Daoy (cell line): Measurements from ENCODE around the gene GRB14. TPM values are rescaled to one million over a fixed set of nuclear protein-coding genes. Genes with fewer than 3 reads are reported as not detected.
"Not testable (repeated sequence)": the region's sequence is repeated elsewhere in the genome, so short reads cannot be mapped to it uniquely, and the experiment has no call there.

Source experiments
- DNase-seq: peaks from one replicate; pipeline ENCODE4 v3.0.0-alpha.2; 2015; ENCODE audit warnings: low read depth
- total RNA-seq: library from RNA; depleted of rRNA; stranded (reverse); fragments of >200 nt; shearing (Covaris generic); gene quantifications from 2 replicates; pipeline ENCODE4 v1.2.3, GENCODE V29; 2014; rRNA removed

Gene GRB14
- total RNA-seq = 0.48 and 2.9 TPM in 2 replicates

DNA sequence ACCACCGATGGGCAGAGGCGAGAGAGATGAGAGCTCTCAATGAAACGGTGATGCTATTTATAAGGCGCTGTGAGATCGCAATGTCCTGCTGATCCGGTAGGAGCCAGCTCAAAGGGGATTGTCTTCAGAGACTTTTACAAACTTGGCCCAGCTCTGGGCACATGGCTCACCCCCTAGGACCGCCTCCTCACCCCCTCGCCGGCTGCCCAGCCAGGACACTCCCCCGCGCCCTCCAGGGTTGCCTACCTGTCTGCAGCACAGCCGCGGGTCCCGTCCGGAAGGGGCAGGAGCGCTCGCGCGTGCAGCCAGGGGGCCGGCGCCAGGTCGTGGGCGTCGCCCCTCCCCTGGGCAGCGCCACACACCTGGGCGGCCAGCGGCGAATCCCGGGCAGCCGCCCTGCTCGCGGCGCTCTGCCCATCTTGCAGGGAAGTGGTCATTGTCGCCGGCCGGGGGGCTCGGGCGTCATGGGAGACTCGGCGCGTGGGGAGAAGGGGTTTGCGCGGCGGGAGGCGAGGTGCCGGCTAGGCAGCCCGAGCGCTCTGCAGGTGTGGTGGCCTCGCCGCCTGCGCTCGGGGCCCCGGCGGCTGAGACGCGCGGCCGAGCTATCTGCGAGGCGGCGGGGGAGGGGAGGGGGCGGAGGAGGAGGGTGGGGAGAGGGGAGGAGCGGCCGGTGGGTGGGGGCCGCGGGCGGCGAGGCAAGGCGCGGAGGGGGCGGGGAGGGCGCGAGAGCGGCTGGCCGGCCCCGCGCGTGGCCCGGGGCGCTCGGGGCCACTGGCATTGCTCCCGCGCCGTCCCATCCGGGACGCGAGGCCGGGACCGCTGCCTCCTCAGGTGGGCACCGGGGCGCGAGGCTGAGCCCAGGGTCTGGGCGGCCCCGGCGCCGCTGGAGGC lies at the start of gene GRB14:
Gene GRB14, minus strand, starts transcription at position 610 of the 891 bp plus-strand sequence. Its CDS starts 173 bp downstream, at position 437.
- peak; percentile 33 for DNase-seq

DNA sequence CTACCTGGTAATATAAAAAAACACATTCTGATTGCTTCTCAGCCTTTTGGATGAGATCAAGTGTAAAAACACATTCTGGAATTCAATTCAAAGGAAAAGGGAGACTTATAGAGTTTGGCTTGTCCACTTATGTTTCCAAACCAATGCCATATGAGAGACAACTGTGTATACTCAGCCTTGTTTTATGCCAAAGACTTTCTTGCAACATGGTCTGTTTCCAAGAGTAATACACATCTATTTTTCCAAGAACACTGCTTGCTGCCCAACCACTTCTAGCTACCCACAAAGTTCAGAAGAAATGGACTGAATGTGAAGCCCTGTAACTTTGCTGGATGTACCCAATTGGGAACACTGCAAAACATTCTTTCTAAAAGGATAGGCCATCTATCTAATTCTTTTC lies 48.0 kb upstream of the GRB14 start:
- DNase-seq = no peak

DNA sequence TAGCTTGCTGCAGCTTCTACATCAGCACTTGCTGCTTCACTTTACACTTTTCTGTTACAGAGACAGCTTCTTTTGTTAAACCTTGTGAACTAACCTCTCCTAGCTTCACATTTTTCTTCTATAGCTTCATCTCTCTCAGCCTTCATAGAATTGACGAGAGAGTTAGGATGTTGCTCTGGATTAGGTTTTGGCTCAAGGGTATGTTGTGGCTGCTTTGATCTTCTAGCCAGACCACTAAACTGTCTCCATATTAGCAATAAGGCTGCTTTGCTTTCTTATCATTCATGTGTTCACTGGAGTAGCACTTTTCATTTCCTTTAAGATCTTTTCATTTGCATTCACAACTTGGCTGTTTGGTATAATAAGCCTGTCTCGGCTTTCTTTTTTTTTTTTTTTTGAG lies 46.3 kb upstream of the GRB14 start:
- DNase-seq = no peak

DNA sequence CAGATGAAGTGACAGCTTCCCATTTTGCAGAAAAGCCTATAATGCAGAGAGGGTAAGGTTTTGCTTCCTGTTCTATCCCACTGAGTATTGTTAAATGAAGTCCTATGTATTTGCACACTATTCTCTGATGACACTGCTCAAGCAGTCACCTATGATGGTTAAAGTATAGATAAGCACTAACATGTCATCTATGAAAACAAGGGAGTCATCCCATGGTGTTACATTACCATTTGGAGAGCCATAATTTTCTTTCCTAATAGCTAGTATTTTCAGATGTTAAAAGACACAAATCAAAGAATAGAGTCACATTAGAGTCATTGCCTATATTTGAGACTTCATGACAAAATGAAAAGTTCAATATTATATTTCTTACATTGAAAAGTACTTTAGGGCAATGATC lies 42.8 kb upstream of the GRB14 start:
- DNase-seq = no peak

DNA sequence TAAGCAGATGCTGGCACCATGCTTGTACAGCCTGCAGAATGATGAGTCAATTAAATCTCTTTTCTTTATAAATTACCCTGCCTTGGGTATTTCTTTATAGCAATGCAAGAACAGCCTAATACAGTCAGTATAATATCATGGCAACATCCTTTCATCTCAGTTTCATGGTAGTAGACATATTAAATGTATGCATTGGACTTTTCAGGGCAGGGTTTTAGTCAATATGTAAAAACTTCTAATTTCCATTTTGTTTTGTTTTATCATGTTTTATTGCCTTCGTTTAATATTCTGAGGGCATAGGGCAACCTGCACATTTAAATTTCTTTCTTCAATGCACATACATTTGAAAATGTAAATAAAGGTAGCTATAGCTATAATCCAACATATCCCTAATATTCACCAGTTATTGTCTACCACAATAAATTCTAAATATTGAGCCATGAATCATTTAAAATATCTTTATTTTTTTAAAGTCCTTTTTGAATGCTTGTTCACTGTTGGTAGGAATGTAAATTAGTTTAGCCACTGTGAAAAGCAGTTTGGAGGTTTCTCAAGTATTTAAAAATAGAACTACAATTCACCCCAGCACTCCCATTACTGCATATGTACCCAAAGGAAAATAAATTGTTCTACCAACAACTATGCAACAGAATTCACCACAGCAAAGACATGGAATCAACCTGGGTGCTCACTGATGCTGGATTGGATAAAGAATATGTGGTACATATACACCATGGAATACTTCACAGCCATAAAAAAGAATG lies 41.8 kb upstream of the GRB14 start:
- DNase-seq = no peak

DNA sequence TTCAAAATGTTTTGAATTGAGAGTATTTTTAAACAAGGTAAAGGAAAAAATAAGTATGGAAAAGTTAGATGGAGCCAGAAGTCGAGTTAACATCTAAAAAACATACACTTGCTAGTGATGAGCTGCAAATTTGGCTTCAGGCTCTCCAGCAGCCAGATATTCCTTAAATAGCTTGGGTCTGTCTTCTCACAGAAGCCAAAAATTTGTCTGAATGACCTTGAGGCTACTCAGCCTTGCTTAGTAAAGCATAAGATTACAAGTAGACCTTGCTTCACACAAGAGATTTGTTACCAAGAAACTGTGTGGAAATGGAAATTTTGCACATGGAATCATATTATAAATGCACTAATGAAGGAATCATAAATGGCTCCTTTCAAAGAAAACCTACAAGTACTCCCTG lies 40.8 kb upstream of the GRB14 start:
- no peak for DNase-seq

DNA sequence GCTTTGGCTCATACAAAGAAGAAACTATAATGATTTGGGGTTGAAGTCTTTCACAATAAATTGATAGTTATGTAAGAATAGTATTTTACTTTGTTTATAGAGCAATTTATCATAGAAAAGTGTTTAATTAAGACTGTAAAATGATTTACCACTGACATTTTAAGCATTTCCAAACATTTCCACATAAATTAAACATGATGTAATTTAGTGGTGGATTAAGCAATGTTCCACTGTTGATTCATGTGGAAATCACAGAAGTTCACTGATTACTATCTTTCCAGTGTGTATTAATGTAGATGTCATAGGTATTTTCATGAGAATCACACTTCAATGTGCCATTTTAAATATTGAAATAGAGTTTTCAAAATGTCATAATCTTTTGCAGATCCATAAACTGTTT lies 40.1 kb upstream of the GRB14 start:
- no peak for DNase-seq

DNA sequence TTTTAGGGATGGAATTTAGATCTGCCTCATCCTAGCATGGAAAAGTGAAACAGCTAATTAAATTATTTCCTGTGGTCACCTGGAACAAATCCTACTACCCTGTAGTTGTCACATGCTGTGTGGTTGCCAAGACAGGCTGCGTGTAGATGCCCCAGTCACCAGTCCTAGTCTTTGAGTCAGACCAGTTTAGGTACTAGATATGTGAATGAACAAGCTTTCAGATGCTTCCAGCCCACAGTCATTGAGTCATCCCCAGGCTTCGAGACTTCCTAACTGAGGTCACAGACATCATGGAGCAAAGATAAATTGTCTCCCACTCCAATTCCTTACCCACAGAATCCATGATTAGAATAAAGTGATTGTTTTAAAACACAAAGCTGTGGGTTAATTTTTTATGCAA lies 35.8 kb upstream of the GRB14 start:
- peak; percentile 70 for DNase-seq

DNA sequence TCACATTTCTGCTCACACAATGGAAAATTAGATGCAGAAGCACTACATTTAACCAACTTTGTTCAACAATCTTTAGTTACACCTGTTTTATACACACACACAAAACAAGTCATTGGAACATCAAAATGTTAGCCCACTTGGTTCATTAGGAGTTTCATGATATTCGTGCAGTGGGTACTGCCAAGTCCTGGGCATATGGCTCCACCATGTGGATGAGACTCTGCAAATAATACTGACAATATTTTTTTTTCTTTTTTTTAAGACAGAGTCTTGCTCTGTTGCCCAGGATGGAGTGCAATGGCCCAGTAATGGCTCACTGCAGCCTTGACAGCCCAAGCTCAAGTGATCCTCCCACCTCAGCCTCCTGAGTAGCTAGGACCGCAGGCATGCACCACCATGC lies 34.5 kb upstream of the GRB14 start:
- DNase-seq = peak; percentile 14

DNA sequence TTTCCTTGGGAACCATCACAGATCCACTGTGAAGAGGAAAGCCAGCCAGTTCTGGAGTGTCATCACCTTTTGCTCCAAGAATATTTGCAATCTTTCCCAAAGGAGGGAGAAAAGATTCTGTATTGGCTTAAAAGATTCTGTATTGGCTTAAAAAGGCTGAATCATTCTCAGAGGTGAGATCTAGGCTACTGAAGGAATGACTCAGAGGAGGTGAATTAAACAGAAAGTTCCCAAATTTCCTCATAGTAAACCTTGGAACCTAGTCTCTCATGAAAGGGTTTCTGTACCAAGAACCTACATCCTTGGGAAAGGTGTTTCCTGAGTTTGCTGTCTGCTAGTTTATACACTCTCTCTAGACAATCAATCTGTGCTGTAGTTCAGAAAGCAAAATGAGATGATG lies 34.1 kb upstream of the GRB14 start:
- no peak for DNase-seq

DNA sequence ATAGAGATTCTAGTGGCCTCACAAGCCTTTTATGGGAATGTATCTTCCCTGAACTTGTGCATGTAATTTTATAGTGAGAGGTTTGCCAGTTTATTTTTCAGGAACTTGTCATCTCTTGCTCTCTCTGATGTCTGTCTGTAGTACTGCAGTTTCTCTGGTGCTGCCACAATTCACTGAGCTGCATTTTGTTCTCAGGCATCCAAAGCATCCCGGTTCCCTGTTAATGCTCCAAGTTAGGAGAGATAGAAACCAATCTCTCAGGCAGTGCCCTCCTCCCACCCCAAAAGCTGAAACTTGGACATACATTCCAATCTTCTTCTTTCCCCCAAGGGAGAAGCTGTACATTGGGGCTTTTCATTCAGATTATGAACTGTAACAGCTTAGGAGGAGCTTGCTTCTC lies 30.1 kb upstream of the GRB14 start:
- no peak for DNase-seq

DNA sequence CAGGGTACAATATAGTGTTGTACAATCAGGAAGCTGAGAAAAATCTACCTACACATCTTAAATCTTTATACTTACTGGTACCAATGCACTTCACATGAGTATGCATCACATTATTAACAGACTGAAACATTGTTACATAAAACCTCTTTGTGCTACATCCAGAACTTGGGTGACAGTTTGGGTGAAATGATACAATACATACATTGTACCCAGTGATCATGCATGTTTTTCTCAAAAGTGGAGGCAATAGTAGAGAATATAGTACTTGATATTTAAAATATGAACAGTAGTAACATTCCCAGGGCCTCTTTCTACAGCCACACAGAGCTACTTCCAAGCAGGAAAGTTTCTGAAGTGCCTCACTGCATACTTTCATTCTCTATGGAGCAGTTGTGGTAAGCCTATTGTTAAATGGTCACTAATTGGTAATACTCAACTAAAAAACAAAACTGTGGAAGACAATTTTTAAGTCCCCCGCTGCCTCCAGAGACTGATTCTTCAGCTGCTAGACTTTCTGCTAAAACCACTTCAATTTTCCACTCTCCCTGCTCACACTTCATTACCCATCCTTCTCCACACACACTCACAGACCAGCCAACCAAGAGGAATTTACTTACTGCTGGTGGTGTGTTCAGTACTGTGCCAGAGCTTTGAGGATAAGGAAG lies 22.9 kb upstream of the GRB14 start:
- no peak for DNase-seq

DNA sequence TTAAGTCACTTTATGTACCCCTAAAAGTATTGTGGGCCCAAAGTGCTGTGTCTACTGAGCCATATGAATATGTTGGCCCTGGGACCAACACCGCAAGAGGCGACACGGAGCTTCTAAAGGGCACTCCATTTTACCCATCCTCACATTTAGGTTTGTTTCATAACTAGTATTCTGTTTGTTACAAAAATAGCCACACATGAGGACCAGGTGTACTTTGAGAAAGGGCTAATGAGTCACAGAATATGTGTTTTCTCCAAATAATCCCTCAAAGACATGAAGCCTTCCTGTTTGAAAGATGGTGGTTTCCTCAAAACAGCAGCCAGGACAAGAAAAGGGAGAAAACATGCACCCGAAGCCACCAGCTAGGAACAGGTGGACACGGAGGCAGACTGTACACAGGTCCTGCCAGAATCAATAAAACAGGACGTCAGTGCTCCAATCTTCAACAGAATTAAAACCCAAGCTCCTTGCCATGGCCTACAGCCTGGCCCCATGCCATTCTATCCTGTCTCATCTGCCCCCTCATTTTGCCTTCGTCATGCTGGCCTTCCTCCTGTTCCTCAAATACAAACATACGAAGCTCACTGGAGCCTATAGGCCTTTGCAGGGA lies 21.8 kb upstream of the GRB14 start:
- DNase-seq = no peak

DNA sequence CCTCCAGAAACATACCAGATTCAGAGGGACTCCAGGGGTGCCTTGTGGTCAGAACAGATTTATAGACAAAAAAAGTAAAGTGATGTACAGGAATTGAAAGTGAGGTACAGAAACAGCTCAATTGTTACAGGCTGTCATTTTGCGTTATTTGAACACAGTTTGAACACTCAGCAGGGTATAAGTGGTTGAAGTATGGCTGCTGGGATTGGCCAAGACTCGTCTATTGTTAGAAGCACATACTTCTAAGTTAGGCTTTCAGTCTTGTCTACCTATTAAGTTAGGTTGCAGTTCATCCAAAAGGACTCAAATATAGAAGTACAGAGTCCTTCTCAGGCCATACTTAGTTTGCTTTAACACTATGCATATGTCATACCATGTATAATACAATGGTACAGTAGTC lies 21.0 kb upstream of the GRB14 start:
- DNase-seq = no peak

DNA sequence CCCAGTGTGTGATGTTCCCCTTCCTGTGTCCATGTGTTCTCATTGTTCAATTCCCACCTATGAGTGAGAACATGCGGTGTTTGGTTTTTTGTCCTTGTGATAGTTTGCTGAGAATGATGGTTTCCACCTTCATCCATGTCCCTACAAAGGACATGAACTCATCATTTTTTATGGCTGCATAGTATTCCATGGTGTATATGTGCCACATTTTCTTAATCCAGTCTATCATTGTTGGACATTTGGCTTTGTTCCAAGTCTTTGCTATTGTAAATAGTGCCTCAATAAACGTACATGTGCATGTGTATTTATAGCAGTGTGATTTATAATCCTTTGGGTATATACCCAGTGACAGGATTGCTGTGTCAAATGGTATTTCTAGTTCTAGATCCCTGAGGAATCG lies 7.0 kb upstream of the GRB14 start:
- not testable (repeated sequence) for DNase-seq

DNA sequence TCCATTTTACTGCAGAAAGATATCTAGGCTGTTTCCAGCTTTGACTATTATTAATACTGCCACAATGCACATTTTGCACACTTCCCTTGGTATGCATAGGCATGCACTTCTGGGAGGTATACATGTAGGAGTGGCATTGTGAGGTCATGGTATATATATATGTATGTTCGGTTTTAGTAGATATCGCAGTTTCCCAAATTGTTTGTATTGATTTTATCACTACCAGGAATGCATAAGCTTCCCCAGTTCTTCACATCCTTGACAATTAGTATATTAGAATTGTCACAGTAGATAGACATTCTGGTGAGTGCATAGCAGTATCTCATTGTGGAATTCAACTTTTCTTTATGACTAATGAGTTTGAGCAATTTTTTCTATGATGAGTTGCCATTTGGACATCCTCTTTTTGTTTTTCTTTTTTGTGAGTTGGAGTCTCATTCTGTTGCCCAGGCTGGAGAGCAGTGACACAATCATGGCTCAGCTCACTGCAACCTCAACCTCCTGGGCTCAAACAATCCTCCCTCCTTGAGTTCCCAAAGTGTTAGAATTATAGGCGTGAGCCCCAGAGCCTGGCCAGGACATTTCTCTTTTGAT lies 4.2 kb upstream of the GRB14 start:
- peak; percentile 51 for DNase-seq

DNA sequence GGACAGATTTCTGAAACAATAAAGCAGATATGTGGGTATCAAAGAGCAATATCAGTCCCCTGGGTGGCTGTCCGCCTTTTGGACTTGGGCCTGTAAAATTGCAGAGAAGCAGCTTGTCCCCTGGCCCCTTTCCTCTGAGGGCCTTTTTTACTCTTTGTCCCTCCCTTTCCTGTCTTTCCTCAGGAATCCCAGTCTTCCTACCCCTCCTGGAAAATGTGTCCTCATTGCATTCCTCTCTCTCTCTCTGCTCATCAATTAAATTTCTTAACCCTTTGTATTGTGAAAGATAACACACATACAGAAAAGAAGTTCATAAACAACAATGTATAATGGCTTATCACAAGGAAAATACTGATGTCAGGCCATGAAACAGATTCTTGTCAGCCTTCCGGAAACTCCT lies 3.0 kb upstream of the GRB14 start:
- DNase-seq = no peak

DNA sequence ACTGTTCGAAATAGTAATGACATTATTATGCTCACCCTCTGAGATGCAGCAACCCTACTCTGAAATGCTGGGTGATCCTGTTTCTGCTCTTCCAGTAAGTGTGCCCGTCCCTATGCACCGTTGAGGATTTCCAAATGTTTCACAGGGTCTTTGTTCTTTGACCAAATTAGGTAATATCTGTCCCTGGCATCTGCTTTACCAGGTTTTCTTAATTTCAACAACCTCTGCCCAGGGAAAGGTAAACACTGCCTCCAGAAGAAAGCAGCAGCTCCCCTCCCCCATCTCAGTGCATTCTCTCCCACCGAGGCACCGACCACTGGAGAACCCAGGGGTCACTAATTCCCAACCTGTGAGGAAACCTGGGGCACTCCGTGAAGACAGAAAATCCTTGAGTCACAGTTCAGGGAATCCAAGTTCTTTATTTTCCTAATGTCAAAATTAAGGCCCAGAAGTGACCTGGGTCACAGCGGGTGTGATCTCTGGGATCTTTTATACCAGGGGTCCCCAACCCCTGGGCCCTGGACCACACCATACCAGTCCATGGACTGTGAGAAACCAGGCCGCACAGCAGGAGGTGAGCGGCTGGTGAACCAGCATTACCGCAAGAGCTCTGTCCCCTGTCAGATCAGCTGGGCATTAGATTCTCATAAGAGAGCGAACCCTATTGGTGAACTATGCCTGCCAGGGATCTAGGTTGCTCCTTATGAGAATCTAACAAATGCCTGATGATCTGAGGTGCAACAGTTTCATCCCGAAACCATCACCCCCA lies 1.2 kb upstream of the GRB14 start:
- DNase-seq = no peak

DNA sequence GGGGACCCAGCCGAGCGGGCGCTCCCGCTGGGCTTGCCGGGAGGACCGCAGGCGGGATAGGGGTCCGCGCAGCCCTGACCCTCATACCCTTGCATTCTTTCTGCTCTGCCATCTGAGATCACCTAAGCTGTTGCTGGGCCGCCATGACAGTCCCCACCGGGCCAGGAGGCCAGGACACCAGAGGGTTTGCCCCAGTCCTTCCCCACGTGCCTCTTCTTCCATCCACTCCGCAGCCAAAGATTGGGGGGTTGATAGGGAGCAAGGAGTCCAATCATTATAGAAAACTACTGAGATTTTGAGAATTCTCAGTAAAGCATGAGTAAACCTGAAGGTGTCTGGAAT lies 453 bp upstream of the GRB14 start:
- peak; percentile 12 for DNase-seq

DNA sequence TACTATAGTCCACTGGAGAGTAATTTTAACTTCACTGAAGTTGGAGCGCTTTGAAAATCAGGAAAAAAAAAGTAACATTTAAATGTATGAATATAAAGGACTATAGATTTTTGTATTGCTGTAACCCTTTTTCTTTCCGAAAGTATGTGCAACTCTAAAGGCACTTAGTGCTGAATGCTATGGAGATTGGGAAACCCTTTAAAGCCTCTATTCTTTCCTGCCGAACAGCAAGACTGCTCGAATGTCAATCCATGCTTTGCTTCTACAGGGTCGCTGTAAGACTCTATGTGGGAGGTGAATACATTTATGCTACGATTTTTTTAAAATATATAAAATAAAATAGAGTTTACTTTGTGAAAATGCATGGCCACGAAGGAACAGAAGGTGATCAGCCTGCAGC lies 825 bp downstream of the GRB14 start:
- no peak for DNase-seq

DNA sequence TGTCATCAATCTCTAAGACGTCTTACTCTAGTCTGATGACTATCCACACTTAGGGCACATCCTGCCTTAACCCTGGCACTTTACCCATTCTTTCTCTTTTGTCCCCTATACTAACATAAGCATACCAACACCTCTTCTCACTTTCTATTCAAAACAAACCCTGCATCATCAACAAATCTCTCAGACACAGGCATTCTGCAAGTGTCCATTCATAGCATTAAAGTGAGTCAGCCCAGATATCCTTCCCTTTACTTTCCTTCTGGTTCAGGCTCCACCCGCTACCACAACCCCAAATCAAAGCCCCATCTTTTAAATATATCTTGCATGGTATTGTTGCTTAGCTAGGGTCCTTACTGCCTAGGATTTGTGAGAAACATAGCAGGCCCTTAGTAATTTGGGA lies 3.8 kb downstream of the GRB14 start:
- peak; percentile 10 for DNase-seq
